Liver (tissue), 9 donors: ENCODE measurements around the gene GABBR2. TPM values are rescaled to one million over a fixed set of nuclear protein-coding genes. Genes with fewer than 3 reads are reported as not detected.

Experiments
- DNase-seq: peaks from one replicate; pipeline ENCODE4 v3.0.0-alpha.2; 2017; ENCODE audit warnings: low spot score
- H3K27ac ChIP-seq, 2 donors: one replicate each; pipeline ENCODE4 v1.7.0; 2013; ENCODE audit warnings: inconsistent platforms in 2 of 2, low read length in 2 of 2, control low read depth in 1 of 2, low read depth in 1 of 2, mild to moderate bottlenecking in 1 of 2
- H3K27me3 ChIP-seq, 4 donors: one replicate each; pipeline versions ENCODE4 v1.6.1 to v1.7.0; 2013; ENCODE audit warnings: low read length in 3 of 4, inconsistent platforms in 1 of 4, mild to moderate bottlenecking in 1 of 4, moderate library complexity in 1 of 4; ENCODE audit not compliant: control insufficient read depth in 4 of 4, insufficient read depth in 4 of 4
- H3K36me3 ChIP-seq, 4 donors: one replicate each; pipeline versions ENCODE4 v1.6.1 to v1.7.0; 2013; ENCODE audit warnings: low read length in 3 of 4, mild to moderate bottlenecking in 3 of 4, low read depth in 1 of 4, moderate library complexity in 1 of 4; ENCODE audit not compliant: control insufficient read depth in 4 of 4, insufficient read depth in 3 of 4
- H3K4me1 ChIP-seq, 4 donors: one replicate each; pipeline versions ENCODE4 v1.6.1 to v1.7.0; 2013; ENCODE audit warnings: low read length in 3 of 4, mild to moderate bottlenecking in 3 of 4, moderate library complexity in 1 of 4; ENCODE audit not compliant: control insufficient read depth in 4 of 4, insufficient read depth in 4 of 4
- H3K4me3 ChIP-seq, 3 donors: one replicate each; pipeline versions ENCODE4 v1.6.1 to v1.7.0; 2013; ENCODE audit warnings: low read length in 3 of 3, control low read depth in 1 of 3, low read depth in 1 of 3, mild to moderate bottlenecking in 1 of 3
- H3K9ac ChIP-seq, 2 donors: one replicate each; pipeline ENCODE4 v1.7.0; 2013; ENCODE audit warnings: low read length in 2 of 2, mild to moderate bottlenecking in 2 of 2, moderate library complexity in 2 of 2, control low read depth in 1 of 2, low read depth in 1 of 2
- H3K9me3 ChIP-seq, 4 donors: one replicate each; pipeline versions ENCODE4 v1.6.1 to v1.7.0; 2013; ENCODE audit warnings: low read length in 3 of 4; ENCODE audit not compliant: control insufficient read depth in 4 of 4
- FOXA2 ChIP-seq: IDR thresholded peaks from 2 replicates; pipeline ENCODE4 v1.6.1; 2016; ENCODE audit warnings: antibody characterized with exemption
- GABPA ChIP-seq, 2 donors: IDR thresholded peaks in 1 of 2; conservative IDR thresholded peaks in 1 of 2; 2 replicates each; pipeline ENCODE4 v1.6.1; 2016; ENCODE audit warnings: antibody characterized with exemption in 2 of 2, mild to moderate bottlenecking in 1 of 2, moderate library complexity in 1 of 2
- HNF4G ChIP-seq: IDR thresholded peaks from 2 replicates; pipeline ENCODE4 v1.6.1; 2016; ENCODE audit warnings: antibody characterized with exemption
- JUND ChIP-seq, 2 donors: IDR thresholded peaks; 2 replicates each; pipeline ENCODE4 v1.6.1; 2016; ENCODE audit warnings: antibody characterized with exemption in 2 of 2
- NR2F2 ChIP-seq: IDR thresholded peaks from 2 replicates; pipeline ENCODE4 v1.6.1; 2016; ENCODE audit warnings: antibody characterized with exemption
- RAD21 ChIP-seq, 2 donors: IDR thresholded peaks; 2 replicates each; pipeline ENCODE4 v1.6.1; 2016; ENCODE audit warnings: antibody characterized with exemption in 2 of 2, mild to moderate bottlenecking in 2 of 2
- RXRA ChIP-seq, 2 donors: IDR thresholded peaks; 2 replicates each; pipeline ENCODE4 v1.6.1; 2017 to 2018; ENCODE audit warnings: antibody characterized with exemption in 2 of 2, mild to moderate bottlenecking in 1 of 2
- SP1 ChIP-seq: IDR thresholded peaks from 2 replicates; pipeline ENCODE4 v1.6.1; 2018; ENCODE audit warnings: antibody characterized with exemption, mild to moderate bottlenecking
- TAF1 ChIP-seq: conservative IDR thresholded peaks from 2 replicates; pipeline ENCODE4 v1.6.1; 2016; ENCODE audit warnings: antibody characterized with exemption, mild to moderate bottlenecking
- WGBS: extraction: QIAGEN DNeasy Blood & Tissue Kit; methylation state at CpG from one replicate; pipeline ENCODE4 v1.1.7; 2013; 5-methylcytosine and 5-hydroxymethylcytosine counted together
- polyA plus RNA-seq, 2 donors: library from polyadenylated mRNA; stranded (reverse) in 1 of 2; unstranded in 1 of 2; fragments of 200-250 nt in 1 of 2; fragments of >200 nt in 1 of 2; fragmentation: Nextera tagmentation in 1 of 2; extraction: Ambion mirVana in 1 of 2; gene quantifications; one replicate each; pipeline versions ENCODE4 v1.2.1 to v1.2.3, GENCODE V29; 2013 to 2015
- total RNA-seq, 2 donors: library from RNA; depleted of rRNA; stranded (reverse); fragments of >200 nt; gene quantifications; one replicate each; pipeline ENCODE4 v1.2.3, GENCODE V29; 2014
- TF ChIP-seq, protein P1 (sequence below): IDR thresholded peaks from 2 replicates; pipeline ENCODE4 v1.6.1; 2016; ENCODE audit warnings: antibody characterized with exemption
- TF ChIP-seq, protein P2 (sequence below): IDR thresholded peaks from 2 replicates; pipeline ENCODE4 v1.6.1; 2016; ENCODE audit warnings: antibody characterized with exemption
- TF ChIP-seq, protein P3 (sequence below): IDR thresholded peaks from 2 replicates; pipeline ENCODE4 v1.6.1; 2016; ENCODE audit warnings: antibody characterized with exemption, mild to moderate bottlenecking
- TF ChIP-seq, protein P4 (sequence below): fragments of 150-350 bp; IDR thresholded peaks from 2 replicates; pipeline ENCODE4 v1.5.1; 2017; ENCODE audit warnings: improper control_type of control experiment, low read depth, low read length; ENCODE audit not compliant: missing input control
- donor health status: healthy.
- donor health status: healthy.
- donor health status: healthy.
- donor health status: healthy.
- donor health status: healthy.

GABBR2 gene
- total and polyA plus RNA-seq, 4 donors, result 0.03 to 0.23 (median 0.08) TPM; not detected in 1

DNA sequence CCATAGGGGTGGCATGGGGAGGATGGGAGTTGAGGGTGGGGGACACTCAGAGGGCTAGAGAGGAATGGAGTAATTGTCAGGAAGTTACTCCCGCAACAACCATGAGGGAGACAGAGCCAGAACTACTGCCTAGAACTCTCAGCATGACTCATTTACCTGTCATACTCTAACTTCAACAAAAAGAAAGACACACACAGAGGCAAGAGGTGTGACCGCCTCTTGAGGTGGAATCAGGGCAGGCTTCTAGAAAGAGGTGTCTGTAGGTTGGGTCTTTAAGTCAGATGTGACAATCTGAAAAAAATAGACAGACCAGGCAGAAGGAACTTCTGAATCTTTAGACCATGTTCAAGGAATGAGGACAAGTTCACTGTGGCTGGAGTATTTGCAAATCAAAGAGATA lies 73.4 kb downstream of the GABBR2 start:
- H3K4me3 ChIP-seq, result no peak overlapping the region
- H3K4me1 ChIP-seq, result no peaks in the 10 kb centered on the region
- no peaks in the 10 kb centered on the region for H3K27me3 ChIP-seq
- TF ChIP-seq HNF4G (no peak), SP1 (no peak), RAD21 (IDR thresholded peaks at IDR 0.05) (no peak), NR2F2 (no peak), RXRA (IDR thresholded peaks at IDR 0.05) (no peak), GABPA (IDR thresholded peaks at IDR 0.05 in 1 of 2, conservative IDR thresholded peaks at IDR 0.05 in 1 of 2) (no peak)
- TF ChIP-seq, protein P1, sequence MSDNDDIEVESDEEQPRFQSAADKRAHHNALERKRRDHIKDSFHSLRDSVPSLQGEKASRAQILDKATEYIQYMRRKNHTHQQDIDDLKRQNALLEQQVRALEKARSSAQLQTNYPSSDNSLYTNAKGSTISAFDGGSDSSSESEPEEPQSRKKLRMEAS, result no peak
- TF ChIP-seq, protein P2, sequence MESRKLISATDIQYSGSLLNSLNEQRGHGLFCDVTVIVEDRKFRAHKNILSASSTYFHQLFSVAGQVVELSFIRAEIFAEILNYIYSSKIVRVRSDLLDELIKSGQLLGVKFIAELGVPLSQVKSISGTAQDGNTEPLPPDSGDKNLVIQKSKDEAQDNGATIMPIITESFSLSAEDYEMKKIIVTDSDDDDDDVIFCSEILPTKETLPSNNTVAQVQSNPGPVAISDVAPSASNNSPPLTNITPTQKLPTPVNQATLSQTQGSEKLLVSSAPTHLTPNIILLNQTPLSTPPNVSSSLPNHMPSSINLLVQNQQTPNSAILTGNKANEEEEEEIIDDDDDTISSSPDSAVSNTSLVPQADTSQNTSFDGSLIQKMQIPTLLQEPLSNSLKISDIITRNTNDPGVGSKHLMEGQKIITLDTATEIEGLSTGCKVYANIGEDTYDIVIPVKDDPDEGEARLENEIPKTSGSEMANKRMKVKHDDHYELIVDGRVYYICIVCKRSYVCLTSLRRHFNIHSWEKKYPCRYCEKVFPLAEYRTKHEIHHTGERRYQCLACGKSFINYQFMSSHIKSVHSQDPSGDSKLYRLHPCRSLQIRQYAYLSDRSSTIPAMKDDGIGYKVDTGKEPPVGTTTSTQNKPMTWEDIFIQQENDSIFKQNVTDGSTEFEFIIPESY, result no peak
- no peak overlapping the region for H3K27ac ChIP-seq
- no peaks in the 10 kb centered on the region for H3K9me3 ChIP-seq
- DNase-seq, result no peak
- no peak overlapping the region for H3K9ac ChIP-seq
- H3K36me3 ChIP-seq, result no peaks in the 10 kb centered on the region
- whole genome bisulfite sequencing, result 98% methylated on average over 2 of the region's 2 CpGs

DNA sequence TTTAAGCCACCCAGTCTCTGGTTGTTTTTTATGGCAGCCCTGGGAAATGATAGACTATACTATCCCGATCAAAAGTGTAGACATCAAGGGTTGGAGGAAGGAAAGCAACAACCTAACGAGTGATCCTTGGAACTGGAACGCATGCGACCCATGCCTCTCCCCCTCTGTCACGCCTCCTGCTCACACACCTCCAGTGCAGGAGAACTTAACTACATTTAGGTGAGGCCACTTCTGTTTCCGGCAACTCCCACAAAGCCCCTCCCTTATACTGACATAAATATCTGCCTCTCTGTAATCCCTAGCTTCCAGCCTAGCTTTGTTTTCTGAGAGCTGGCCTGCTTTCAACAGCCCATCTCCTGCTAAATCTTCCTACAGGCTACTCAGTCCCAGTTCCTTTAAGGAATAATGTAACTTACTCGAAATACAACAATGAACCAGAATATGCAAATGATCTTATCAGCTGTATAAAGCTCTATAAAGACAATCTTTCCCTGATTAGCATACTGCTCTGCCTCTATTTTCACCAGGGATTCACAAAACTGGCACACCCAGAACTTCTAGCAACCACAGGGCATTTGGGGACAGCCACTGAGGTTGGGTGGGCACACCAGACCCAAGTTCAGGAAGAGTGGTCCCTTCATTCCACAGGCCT lies 73.9 kb downstream of the GABBR2 start:
- no peaks in the 10 kb centered on the region for H3K36me3 ChIP-seq
- no peak overlapping the region for H3K9ac ChIP-seq
- H3K4me3 ChIP-seq, result no peak overlapping the region
- H3K9me3 ChIP-seq, result no peaks in the 10 kb centered on the region
- 89% methylated on average over 7 of the region's 7 CpGs for WGBS
- DNase-seq, result no peak
- no peak for TF ChIP-seq SP1
- TF ChIP-seq FOXA2, result no peak
- no peak for TF ChIP-seq JUND (IDR thresholded peaks at IDR 0.05)
- TF ChIP-seq, protein P3, sequence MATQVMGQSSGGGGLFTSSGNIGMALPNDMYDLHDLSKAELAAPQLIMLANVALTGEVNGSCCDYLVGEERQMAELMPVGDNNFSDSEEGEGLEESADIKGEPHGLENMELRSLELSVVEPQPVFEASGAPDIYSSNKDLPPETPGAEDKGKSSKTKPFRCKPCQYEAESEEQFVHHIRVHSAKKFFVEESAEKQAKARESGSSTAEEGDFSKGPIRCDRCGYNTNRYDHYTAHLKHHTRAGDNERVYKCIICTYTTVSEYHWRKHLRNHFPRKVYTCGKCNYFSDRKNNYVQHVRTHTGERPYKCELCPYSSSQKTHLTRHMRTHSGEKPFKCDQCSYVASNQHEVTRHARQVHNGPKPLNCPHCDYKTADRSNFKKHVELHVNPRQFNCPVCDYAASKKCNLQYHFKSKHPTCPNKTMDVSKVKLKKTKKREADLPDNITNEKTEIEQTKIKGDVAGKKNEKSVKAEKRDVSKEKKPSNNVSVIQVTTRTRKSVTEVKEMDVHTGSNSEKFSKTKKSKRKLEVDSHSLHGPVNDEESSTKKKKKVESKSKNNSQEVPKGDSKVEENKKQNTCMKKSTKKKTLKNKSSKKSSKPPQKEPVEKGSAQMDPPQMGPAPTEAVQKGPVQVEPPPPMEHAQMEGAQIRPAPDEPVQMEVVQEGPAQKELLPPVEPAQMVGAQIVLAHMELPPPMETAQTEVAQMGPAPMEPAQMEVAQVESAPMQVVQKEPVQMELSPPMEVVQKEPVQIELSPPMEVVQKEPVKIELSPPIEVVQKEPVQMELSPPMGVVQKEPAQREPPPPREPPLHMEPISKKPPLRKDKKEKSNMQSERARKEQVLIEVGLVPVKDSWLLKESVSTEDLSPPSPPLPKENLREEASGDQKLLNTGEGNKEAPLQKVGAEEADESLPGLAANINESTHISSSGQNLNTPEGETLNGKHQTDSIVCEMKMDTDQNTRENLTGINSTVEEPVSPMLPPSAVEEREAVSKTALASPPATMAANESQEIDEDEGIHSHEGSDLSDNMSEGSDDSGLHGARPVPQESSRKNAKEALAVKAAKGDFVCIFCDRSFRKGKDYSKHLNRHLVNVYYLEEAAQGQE, result no peak
- no peak for TF ChIP-seq HNF4G
- TF ChIP-seq, protein P1, result no peak
- no peak for TF ChIP-seq RXRA (IDR thresholded peaks at IDR 0.05)
- TF ChIP-seq, protein P4, sequence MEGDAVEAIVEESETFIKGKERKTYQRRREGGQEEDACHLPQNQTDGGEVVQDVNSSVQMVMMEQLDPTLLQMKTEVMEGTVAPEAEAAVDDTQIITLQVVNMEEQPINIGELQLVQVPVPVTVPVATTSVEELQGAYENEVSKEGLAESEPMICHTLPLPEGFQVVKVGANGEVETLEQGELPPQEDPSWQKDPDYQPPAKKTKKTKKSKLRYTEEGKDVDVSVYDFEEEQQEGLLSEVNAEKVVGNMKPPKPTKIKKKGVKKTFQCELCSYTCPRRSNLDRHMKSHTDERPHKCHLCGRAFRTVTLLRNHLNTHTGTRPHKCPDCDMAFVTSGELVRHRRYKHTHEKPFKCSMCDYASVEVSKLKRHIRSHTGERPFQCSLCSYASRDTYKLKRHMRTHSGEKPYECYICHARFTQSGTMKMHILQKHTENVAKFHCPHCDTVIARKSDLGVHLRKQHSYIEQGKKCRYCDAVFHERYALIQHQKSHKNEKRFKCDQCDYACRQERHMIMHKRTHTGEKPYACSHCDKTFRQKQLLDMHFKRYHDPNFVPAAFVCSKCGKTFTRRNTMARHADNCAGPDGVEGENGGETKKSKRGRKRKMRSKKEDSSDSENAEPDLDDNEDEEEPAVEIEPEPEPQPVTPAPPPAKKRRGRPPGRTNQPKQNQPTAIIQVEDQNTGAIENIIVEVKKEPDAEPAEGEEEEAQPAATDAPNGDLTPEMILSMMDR, result no peak
- TF ChIP-seq TAF1, result no peak
- TF ChIP-seq, protein P2, result no peak
- H3K27me3 ChIP-seq, result no peaks in the 10 kb centered on the region
- H3K27ac ChIP-seq, result no peak overlapping the region
- H3K4me1 ChIP-seq, result no peaks in the 10 kb centered on the region
